ENCODE results near the gene TSHZ2. TPM values are rescaled to one million over a fixed set of nuclear protein-coding genes. Genes with fewer than 3 reads are reported as not detected.

The TSHZ2 gene
- total RNA-seq, 6 experiments from 2014 or later: 14.2 to 28.1 (median 21.0) TPM

- no peak for TF ChIP-seq CTCF (IDR thresholded peaks at IDR 0.05)
- TF ChIP-seq POLR2A (IDR thresholded peaks at IDR 0.05): no peak
- DNase-seq (no peak), ATAC-seq (peak in 1 of 4 donors; percentile 30)
- Histone ChIP-seq H3K9me3 (no peaks in the 10 kb centered on the region), H3K4me1 (peaks cover 0 to 5% (median 0%) of the 10 kb centered on the region in 4 donors), H3K4me3 (no peak overlapping the region), H3K27me3 (no peaks in the 10 kb centered on the region), H3K27ac (no peak overlapping the region), H3K36me3 (no peaks in the 10 kb centered on the region)
- intact Hi-C loops (cut with DNase I): no loop called here
- 74% methylated on average over 4 of the region's 4 CpGs for WGBS (ENCODE audit: insufficient coverage, low coverage, low lambda C conversion rate, missing lambda C conversion rate)
Measured at GRCh38 chr20:53425481-53425880, 453.3 kb downstream of the TSHZ2 start.

- Histone ChIP-seq H3K36me3 (no peaks in the 10 kb centered on the region), H3K27me3 (no peaks in the 10 kb centered on the region), H3K9me3 (no peaks in the 10 kb centered on the region), H3K4me1 (peaks cover 0 to 5% (median 0%) of the 10 kb centered on the region in 4 donors), H3K27ac (peak overlapping the region in 1 of 3 donors; percentile 28), H3K4me3 (no peak overlapping the region)
- no peak for DNase-seq
- ATAC-seq: peak; percentile 42 to 90 (median 56)
- intact Hi-C loops (cut with DNase I): no loop called here
- no peak for TF ChIP-seq CTCF (IDR thresholded peaks at IDR 0.05)
- no peak for TF ChIP-seq POLR2A (IDR thresholded peaks at IDR 0.05)
- WGBS (ENCODE audit: insufficient coverage, low coverage, low lambda C conversion rate, missing lambda C conversion rate): 12% methylated on average over 3 of the region's 3 CpGs
Measured at GRCh38 chr20:53425941-53426340, 453.8 kb downstream of the TSHZ2 start.

- H3K4me3 ChIP-seq: no peak overlapping the region
- 90% methylated on average over 6 of the region's 6 CpGs for WGBS (ENCODE audit: insufficient coverage, low coverage, low lambda C conversion rate, missing lambda C conversion rate)
- H3K9me3 ChIP-seq: no peaks in the 10 kb centered on the region
- DNase-seq: no peak
- intact Hi-C loops (cut with DNase I): no loop called here
- H3K4me1 ChIP-seq: peaks cover 0 to 5% (median 0%) of the 10 kb centered on the region in 4 donors
- ATAC-seq: no peak
- TF ChIP-seq CTCF (IDR thresholded peaks at IDR 0.05) (no peak), POLR2A (IDR thresholded peaks at IDR 0.05) (no peak)
- no peak overlapping the region for H3K27ac ChIP-seq
- H3K27me3 ChIP-seq: no peaks in the 10 kb centered on the region
- no peaks in the 10 kb centered on the region for H3K36me3 ChIP-seq
Measured at GRCh38 chr20:53426766-53427312, 454.7 kb downstream of the TSHZ2 start.

GRCh38 chr20:53427951-53428350, 455.8 kb downstream of the TSHZ2 start:
- DNase-seq (no peak), ATAC-seq (no peak)
- Histone ChIP-seq H3K4me1 (peaks cover 0 to 5% (median 0%) of the 10 kb centered on the region in 4 donors), H3K27me3 (no peaks in the 10 kb centered on the region), H3K36me3 (no peaks in the 10 kb centered on the region), H3K9me3 (no peaks in the 10 kb centered on the region), H3K4me3 (no peak overlapping the region), H3K27ac (no peak overlapping the region)
- WGBS (ENCODE audit: insufficient coverage, low coverage, low lambda C conversion rate, missing lambda C conversion rate): 93% methylated on average over 2 of the region's 2 CpGs
- TF ChIP-seq CTCF (IDR thresholded peaks at IDR 0.05): no peak
- TF ChIP-seq POLR2A (IDR thresholded peaks at IDR 0.05): no peak
- intact Hi-C loops (cut with DNase I): no loop called here
